C4-2B (cell line): Measurements from ENCODE around the gene DSCAM.

Source experiments
- H3K27ac ChIP-seq: fragments of 450-650 bp; 2 replicates; pipeline ENCODE4 v1.5.1; 2017
- CTCF ChIP-seq: fragments of 450-650 bp; conservative IDR thresholded peaks from 2 replicates; pipeline ENCODE4 v1.5.1; 2017; ENCODE audit warnings: mild to moderate bottlenecking
- ZFX ChIP-seq: fragments of 450-650 bp; IDR thresholded peaks from 2 replicates; pipeline ENCODE4 v1.6.1; 2017

The DSCAM gene

DNA sequence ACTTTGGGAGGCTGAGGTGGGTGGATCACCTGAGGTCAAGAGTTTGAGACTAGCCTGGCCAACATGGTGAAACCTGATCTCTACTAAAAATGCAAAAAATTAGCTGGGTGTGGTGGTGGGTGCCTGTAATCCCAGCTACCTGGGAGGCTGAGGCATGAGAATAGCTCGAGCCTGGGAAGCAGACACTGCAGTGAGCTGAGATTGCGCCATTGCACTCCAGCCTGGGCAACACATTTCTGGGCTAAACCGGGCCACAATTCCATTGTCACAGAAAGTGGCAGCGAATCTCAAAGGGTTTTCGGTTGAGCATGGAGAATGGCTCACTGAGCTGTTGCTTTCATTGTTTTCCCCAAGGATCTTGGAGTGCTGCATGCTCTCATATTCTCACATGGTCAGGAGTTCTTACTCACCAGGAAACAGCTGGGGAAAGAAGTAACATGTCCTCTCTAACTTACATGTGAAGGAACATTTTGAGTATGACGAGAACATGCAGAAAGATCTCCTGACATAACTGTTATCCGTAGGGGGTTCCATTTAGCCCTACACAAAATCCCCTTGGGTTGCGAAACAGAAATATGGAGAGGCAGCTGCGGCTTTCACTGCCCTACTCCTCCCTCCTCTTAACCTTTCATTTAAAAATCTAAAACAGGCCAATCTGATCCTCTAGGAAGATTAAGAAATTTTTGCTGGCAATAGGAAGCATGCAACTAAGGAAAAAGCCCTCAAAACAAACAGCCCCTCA lies 638.6 kb downstream of the DSCAM start:
- H3K27ac ChIP-seq, result no peak overlapping the region
- TF ChIP-seq ZFX (no peak), CTCF (no peak)

DNA sequence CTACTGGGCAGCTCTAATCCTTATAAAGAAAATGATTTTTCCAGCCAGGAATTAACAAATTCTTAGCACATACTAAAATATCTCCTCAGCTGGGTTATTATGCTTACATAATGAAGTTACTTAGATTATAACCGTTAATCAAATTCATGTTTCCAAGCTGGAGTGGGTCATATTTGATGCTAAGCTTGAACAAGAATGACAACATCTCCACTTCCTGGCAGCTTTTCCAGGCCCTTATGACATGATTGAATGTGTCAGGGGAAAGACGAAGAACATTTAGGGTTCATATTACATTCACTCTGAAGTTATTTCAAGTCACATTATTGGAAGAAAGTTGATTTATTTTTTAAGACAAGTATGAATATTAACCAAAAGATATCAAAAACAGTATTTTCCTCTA lies 646.0 kb downstream of the DSCAM start:
- no peak for TF ChIP-seq CTCF
- TF ChIP-seq ZFX, result no peak
- no peak overlapping the region for H3K27ac ChIP-seq

- TF ChIP-seq CTCF, result no peak
- no peak for TF ChIP-seq ZFX
- H3K27ac ChIP-seq, result no peak overlapping the region
Measured at GRCh38 chr21:40200126-40200525, 646.8 kb downstream of the DSCAM start.

GRCh38 chr21:40194185-40194980 lies 652.6 kb downstream of the DSCAM start:
- TF ChIP-seq CTCF (no peak), ZFX (no peak)
- H3K27ac ChIP-seq, result no peak overlapping the region

- TF ChIP-seq ZFX, result no peak
- TF ChIP-seq CTCF, result no peak
- no peak overlapping the region for H3K27ac ChIP-seq
Measured at GRCh38 chr21:40191616-40192015, 655.3 kb downstream of the DSCAM start.

DNA sequence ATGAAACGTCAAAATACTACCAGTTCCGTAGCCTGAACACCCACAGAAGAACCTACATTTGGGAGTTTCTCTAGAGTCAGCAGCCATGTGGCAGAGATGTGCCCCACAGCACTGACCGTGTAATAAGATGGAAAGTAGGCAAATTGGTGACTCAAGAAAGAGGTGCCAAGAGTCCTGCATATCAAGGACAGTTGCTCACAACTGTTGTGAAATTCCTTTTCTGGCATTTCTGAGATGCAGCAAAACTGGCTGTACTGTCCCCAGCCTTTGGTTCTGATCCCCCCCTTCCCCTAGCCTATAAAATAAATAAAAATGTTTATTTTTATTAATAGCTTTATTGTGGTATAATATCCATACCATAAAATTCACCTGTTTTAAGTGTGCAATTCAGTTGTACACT lies 655.8 kb downstream of the DSCAM start:
- TF ChIP-seq CTCF, result no peak
- H3K27ac ChIP-seq, result no peak overlapping the region

- H3K27ac ChIP-seq, result no peak overlapping the region
- TF ChIP-seq ZFX (no peak), CTCF (no peak)
Measured at GRCh38 chr21:40187946-40188654, 658.9 kb downstream of the DSCAM start.
